Measurements from ENCODE around the gene TMEM238.

TMEM238 gene

GRCh38 chr19:55373993-55374757 lies 9.9 kb downstream of the TMEM238 start:
- no peaks in the 10 kb centered on the region for H3K9me3 Mint-ChIP-seq
- peaks cover 13% of the 10 kb centered on the region for H3K4me1 Mint-ChIP-seq
- peaks cover 68% of the 10 kb centered on the region for H3K27me3 Mint-ChIP-seq
- no peak overlapping the region for H3K27ac Mint-ChIP-seq
- no peak for ATAC-seq
- H3K36me3 Mint-ChIP-seq: no peaks in the 10 kb centered on the region
- no peak overlapping the region for H3K4me3 Mint-ChIP-seq

GRCh38 chr19:55373306-55373992 lies 10.6 kb downstream of the TMEM238 start:
- H3K4me1 Mint-ChIP-seq: peaks cover 18% of the 10 kb centered on the region
- no peaks in the 10 kb centered on the region for H3K9me3 Mint-ChIP-seq
- peaks cover 75% of the 10 kb centered on the region for H3K27me3 Mint-ChIP-seq
- ATAC-seq: no peak
- no peak overlapping the region for H3K4me3 Mint-ChIP-seq
- H3K27ac Mint-ChIP-seq: no peak overlapping the region
- H3K36me3 Mint-ChIP-seq: no peaks in the 10 kb centered on the region

- no peak overlapping the region for H3K4me3 Mint-ChIP-seq
- H3K9me3 Mint-ChIP-seq: no peaks in the 10 kb centered on the region
- no peaks in the 10 kb centered on the region for H3K36me3 Mint-ChIP-seq
- H3K27me3 Mint-ChIP-seq: peaks cover 85% of the 10 kb centered on the region
- H3K27ac Mint-ChIP-seq: no peak overlapping the region
- H3K4me1 Mint-ChIP-seq: peaks cover 18% of the 10 kb centered on the region
- no peak for ATAC-seq
Observed at GRCh38 chr19:55372316-55373081, 11.6 kb downstream of the TMEM238 start.

- no peak for ATAC-seq
- Mint-ChIP-seq H3K27me3 (peaks cover 89% of the 10 kb centered on the region), H3K4me3 (peak within 1 kb of the TSS; percentile 69), H3K9me3 (no peaks in the 10 kb centered on the region), H3K27ac (no peak within 1 kb of the TSS), H3K36me3 (no peaks in the 10 kb centered on the region), H3K4me1 (peaks cover 18% of the 10 kb centered on the region)
Observed at GRCh38 chr19:55370305-55370988, 13.6 kb downstream of the TMEM238 start, which contains the start of gene IL11. Gene IL11 (minus strand): TSS chr19:55370463. CDS start chr19:55370310, 153 bp downstream.

GRCh38 chr19:55369653-55370304 lies 14.3 kb downstream of the TMEM238 start:
- ATAC-seq: no peak
- Mint-ChIP-seq H3K4me1 (peaks cover 18% of the 10 kb centered on the region), H3K27ac (no peak overlapping the region), H3K36me3 (no peaks in the 10 kb centered on the region), H3K4me3 (peak overlapping the region; percentile 69), H3K27me3 (peaks cover 92% of the 10 kb centered on the region), H3K9me3 (no peaks in the 10 kb centered on the region)

- H3K36me3 Mint-ChIP-seq: no peaks in the 10 kb centered on the region
- H3K27me3 Mint-ChIP-seq: peaks cover 91% of the 10 kb centered on the region
- H3K27ac Mint-ChIP-seq: no peak overlapping the region
- ATAC-seq: peak; percentile 59
- H3K4me3 Mint-ChIP-seq: peak overlapping the region; percentile 42
- peaks cover 17% of the 10 kb centered on the region for H3K4me1 Mint-ChIP-seq
- no peaks in the 10 kb centered on the region for H3K9me3 Mint-ChIP-seq
Observed at GRCh38 chr19:55368701-55369563, 15.2 kb downstream of the TMEM238 start.

GRCh38 chr19:55368106-55368505 lies 16.0 kb downstream of the TMEM238 start:
- no peaks in the 10 kb centered on the region for H3K9me3 Mint-ChIP-seq
- H3K4me3 Mint-ChIP-seq: no peak overlapping the region
- no peak overlapping the region for H3K27ac Mint-ChIP-seq
- H3K27me3 Mint-ChIP-seq: peaks cover 85% of the 10 kb centered on the region
- H3K36me3 Mint-ChIP-seq: no peaks in the 10 kb centered on the region
- peaks cover 11% of the 10 kb centered on the region for H3K4me1 Mint-ChIP-seq
- ATAC-seq: no peak

GRCh38 chr19:55366790-55367189 lies 17.3 kb downstream of the TMEM238 start:
- peaks cover 11% of the 10 kb centered on the region for H3K4me1 Mint-ChIP-seq
- H3K27ac Mint-ChIP-seq: no peak overlapping the region
- no peaks in the 10 kb centered on the region for H3K9me3 Mint-ChIP-seq
- no peak for ATAC-seq
- H3K27me3 Mint-ChIP-seq: peaks cover 85% of the 10 kb centered on the region
- H3K36me3 Mint-ChIP-seq: no peaks in the 10 kb centered on the region
- no peak overlapping the region for H3K4me3 Mint-ChIP-seq

GRCh38 chr19:55365964-55366363 lies 18.1 kb downstream of the TMEM238 start:
- Mint-ChIP-seq H3K27me3 (peaks cover 85% of the 10 kb centered on the region), H3K4me3 (no peak overlapping the region), H3K9me3 (no peaks in the 10 kb centered on the region), H3K36me3 (no peaks in the 10 kb centered on the region), H3K27ac (no peak overlapping the region), H3K4me1 (peaks cover 11% of the 10 kb centered on the region)
- no peak for ATAC-seq

- H3K4me3 Mint-ChIP-seq: no peak overlapping the region
- peaks cover 11% of the 10 kb centered on the region for H3K4me1 Mint-ChIP-seq
- H3K27ac Mint-ChIP-seq: no peak overlapping the region
- no peaks in the 10 kb centered on the region for H3K9me3 Mint-ChIP-seq
- H3K27me3 Mint-ChIP-seq: peaks cover 82% of the 10 kb centered on the region
- ATAC-seq: no peak
- no peaks in the 10 kb centered on the region for H3K36me3 Mint-ChIP-seq
Observed at GRCh38 chr19:55365245-55365644, 18.8 kb downstream of the TMEM238 start.

- no peak for ATAC-seq
- H3K27me3 Mint-ChIP-seq: peaks cover 80% of the 10 kb centered on the region
- no peak within 1 kb of the TSS for H3K27ac Mint-ChIP-seq
- no peaks in the 10 kb centered on the region for H3K36me3 Mint-ChIP-seq
- H3K4me1 Mint-ChIP-seq: no peaks in the 10 kb centered on the region
- H3K9me3 Mint-ChIP-seq: no peaks in the 10 kb centered on the region
- H3K4me3 Mint-ChIP-seq: no peak within 1 kb of the TSS
Observed at GRCh38 chr19:55362990-55363716, 20.9 kb downstream of the TMEM238 start, which contains the start of gene GARIN5B. Gene GARIN5B (minus strand): TSS chr19:55363260. CDS start chr19:55363066, 194 bp downstream.

GRCh38 chr19:55362174-55362989 lies 21.7 kb downstream of the TMEM238 start:
- Mint-ChIP-seq H3K4me3 (no peak overlapping the region), H3K9me3 (no peaks in the 10 kb centered on the region), H3K4me1 (no peaks in the 10 kb centered on the region)

More at GRCh38 chr19:55362174-55362989, 21.7 kb downstream of the TMEM238 start:
- Mint-ChIP-seq H3K27ac (no peak overlapping the region), H3K27me3 (peaks cover 80% of the 10 kb centered on the region), H3K36me3 (no peaks in the 10 kb centered on the region)
- peak; percentile 14 for ATAC-seq

All from stimulated activated memory B cell treated with anti-CD40 and anti-IgM and Interleukin-4, amounts not matched to agents 10 μg/mL and 1 μg/mL and 100 μg/mL, for 72 hours (primary cell).